Fibroblast of peridontal ligament (primary cell): ENCODE measurements around the gene PNLDC1.
"Not testable (repeated sequence)": the region's sequence is repeated elsewhere in the genome, so short reads cannot be mapped to it uniquely, and the experiment has no call there.

ENCODE experiments used
- DNase-seq: peaks from one replicate; pipeline ENCODE4 v3.0.0-alpha.2; 2010; ENCODE audit errors: extremely low read depth

The PNLDC1 gene

DNA sequence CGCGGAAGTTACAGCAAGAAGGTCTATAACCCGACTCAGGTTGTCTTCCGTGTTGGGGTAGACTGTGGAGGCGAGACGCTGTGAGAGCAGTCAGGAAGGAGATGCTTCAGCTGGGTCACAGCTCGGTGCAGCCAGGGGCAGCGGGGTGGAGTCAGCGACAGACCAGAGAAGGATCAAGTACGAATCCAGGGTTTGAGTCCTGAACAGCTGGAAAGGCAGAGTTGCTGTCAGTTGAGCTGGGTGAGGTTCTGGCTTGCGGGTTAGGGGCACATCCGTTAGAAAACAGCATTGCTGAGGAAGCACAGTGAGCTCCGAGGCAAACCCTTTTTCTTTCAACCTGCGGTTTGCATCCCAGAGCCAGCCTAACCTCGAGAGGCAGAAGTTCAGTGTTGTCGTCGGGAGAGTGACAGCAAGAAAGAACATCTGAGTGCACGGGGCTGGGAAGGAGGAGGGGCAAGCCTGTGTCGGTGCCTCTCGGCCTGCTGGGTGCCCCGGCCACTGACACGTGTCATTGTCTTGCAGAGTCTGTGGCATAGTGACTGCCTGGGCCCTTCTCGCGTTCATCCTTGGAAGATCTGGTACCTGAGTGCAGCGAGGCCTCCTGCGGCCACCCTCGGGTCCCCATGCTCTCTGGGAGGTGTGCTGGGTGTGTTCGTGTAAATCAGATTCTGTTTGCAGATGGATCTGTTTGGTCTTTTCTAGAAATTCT lies 20.0 kb downstream of the PNLDC1 start:
- DNase-seq: no peak

DNA sequence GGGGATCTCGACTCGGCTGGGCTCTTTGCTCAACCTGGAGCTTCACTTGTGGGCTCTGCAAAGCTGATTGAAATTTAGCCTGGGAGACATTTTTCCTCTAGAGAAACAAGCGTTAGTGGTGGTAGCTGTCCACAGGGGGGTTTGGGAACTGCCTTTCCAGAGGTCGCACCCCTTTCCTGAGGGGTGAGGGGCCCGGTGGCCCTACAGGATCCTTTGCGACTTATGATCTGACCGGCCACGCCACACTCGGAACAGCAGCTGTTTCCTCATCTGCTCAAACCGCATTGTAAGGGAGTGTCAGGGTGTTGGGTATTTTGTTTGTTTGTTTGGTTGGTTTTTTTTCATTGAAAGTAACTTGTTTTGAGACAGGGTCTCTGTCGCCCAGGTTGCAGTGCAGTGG lies 21.0 kb downstream of the PNLDC1 start:
- no peak for DNase-seq

DNA sequence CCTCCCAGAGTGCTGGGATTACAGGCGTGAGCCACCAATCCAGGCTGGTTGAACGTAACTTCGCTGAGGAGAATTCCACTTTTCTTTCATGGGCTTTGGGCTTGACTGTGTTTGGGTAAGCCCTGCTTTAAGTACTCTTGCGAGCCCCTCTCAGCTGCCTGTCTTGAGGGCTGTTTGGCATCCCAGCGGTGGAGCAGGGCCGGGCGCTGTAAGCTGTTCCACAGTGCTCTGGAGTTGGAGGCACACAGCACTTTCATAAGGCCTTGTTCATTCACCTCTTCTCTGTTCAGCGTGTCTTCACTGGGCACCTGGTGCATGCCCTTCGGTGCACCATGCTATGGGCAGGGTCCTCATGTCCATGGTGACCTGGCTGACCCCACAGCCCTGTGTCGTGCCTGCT lies 21.6 kb downstream of the PNLDC1 start:
- DNase-seq: no peak

DNA sequence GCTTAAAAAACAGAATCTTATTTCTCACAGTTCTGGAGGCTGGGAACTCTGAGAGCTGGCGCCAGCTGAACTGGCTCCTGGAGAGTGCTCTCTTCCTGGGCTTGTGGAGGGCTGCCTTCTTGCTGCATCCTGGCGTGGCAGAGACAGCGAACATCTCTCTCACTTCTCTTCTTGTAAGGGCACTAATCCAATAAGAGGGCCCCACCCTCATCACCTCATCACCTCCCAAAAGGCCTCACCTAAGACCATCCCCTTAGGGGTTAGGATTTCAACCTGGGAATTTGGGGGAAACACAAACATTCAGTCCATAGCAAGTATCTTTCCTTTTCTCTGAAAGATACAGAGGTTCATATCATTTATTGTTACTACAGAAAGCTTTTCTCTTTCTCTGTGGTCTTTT lies 23.9 kb downstream of the PNLDC1 start:
- no peak for DNase-seq

DNA sequence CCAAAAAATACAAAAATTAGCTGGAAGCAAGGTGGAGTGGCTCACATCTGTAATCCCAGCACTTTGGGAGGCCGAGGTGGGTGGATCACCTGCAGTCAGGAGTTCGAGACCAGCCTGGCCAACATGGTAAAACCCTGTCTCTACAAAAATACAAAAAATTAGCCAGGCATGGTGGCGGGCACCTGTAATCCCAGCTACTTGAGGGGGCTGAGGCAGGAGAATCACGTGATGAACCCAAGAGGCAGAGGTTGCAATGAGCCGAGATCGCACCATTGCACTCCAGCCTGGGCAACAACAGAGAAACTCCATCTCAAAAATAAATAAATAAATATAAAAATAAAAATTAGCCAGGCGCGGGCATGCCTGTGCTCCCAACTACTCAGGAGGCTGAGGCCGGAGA lies 24.6 kb downstream of the PNLDC1 start:
- DNase-seq: not testable (repeated sequence)

DNA sequence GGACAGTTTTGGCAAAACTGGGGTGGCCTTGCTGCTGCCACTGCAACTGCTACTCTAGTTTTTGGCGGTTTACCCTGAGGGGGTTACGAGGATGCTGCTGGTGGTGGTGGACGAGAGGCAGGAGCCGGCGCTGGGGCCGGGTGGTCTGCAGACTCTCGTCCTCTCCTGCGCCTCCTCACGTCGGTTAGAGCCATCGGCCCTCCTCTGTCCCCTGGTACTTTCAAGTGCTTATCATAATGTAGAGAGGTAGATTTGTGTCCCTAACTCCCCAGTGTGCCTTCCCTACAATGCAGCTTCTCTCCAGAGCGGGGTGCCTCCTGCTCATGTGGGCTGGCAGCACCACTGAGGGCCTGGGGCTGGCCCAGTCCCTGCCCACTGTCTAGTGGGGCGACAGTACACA lies 25.9 kb downstream of the PNLDC1 start:
- DNase-seq: no peak

DNA sequence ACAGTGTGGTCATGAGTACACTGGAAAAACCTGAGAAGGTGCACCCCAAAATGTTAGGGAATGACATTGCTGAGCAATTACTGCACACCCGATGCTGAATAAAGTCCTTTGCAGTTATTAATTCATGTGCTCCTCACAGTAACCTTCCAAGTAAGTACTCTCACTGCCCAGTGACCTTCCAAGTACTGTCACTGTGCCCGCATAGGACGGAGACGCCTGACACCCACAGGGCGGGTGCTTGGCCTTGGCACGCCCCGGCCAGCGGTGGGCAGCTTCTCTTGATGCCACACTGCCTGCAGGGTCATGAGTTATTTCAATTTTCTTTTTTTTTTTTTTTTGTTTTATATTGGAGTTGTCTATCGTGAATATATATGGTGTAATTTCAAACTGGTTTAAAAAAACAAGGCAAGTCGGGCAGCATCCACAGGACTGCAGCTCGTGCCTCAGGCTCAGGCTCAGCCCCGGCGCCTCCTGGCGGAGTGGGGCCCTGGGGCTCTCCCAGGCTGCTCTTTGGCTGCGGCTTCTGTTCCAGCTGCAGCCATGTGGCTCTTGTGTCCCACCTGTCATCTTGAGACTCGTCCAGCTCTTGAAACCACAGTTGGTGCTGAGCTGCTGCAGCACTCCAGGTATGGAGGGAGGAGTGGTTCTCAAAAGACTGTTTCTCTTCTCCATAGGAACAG lies 27.0 kb downstream of the PNLDC1 start:
- no peak for DNase-seq

DNA sequence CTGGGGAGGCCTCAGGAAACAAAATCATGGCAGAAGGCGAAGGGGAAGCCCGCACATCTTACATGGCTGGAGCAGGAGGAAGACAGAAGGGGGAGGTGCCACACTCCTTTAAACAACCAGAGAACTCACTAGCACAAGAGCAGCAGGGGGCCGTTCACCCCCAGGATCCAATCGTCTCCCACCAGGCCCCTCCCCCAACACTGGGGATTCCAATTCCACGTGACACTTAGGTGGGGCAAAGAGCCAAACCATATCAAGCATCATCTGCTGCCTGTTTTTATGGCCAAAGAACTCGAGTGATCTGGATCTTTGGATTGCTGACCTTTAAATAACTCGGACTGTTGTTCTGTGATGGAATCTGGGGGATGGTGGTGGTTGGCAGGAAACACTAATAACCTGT lies 28.0 kb downstream of the PNLDC1 start:
- DNase-seq: peak; percentile 27

DNA sequence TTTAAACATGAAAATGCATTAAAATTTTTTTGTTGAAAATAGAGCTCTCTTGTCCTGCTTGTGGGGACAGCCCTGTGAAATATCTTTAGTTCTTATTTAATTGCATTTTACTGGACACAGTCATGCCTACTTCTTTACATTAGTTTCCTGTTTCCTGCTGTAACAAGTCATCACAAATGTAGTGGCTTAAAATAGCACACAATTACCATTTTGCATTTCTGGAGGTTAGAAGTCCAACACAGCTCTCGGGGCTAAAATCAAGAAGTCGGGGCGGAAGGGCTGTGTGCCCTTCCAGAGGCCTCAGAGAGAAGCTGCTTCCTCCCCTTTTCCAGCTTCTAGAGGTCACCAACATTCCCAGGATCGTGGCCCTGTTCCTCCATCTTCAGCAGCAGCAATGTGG lies 29.4 kb downstream of the PNLDC1 start:
- DNase-seq: no peak

DNA sequence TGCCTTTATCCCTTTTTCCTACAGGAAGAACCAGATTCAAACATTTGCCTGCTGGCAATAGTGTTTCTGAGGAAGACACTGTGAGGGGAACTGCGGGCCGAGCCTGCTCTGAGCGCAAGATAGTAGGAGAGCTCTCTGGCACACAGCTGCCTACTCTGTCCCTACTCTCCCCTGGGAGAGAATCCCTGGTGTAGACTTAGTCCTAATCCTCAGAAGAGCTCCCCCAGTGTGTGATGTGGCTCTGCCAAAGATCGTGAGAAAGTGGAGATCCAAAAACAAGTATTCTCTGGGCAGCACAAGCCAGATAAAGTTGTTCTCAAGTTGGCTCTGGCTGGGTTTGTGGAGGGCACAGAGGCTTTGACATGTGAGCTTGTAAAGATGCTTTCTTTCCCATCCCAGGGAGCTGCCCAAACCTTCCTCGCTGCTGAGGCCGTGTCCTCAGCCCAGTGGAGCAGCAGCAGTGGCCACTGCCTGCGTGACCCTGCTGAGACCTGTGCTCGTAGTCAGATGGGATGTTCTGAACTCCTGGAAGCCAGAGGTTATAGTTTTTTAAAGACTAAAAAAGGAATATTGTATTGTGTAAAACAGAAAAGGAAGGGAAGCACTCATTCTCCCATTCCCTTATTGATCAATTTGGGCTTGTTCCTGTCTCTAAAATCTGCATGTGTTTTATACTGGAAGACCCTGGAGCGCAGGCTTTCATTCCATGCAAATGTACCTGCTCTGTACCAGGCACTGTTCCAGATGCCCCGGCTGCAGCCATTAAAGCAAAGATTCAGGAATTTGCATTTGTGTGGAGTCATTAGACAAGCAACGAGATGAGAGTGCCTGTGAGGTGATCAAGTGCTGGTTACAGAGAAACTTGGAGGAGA lies 30.7 kb downstream of the PNLDC1 start:
- no peak for DNase-seq

DNA sequence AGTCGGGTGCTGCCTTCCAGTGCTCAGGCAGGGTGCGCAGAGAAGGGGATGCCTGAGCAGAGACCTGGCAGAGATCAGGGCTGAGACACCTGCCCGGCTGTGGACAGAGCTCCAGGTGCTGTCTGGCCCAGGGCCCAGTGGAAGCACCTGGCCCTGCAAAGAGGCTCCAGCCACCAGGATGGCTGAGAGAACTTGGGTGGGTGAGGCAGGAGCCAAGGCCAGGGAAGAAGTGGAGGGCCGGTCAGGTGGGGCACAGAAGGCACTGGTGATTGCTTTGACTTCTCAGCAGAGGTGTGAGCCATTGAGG lies 31.2 kb downstream of the PNLDC1 start:
- no peak for DNase-seq

DNA sequence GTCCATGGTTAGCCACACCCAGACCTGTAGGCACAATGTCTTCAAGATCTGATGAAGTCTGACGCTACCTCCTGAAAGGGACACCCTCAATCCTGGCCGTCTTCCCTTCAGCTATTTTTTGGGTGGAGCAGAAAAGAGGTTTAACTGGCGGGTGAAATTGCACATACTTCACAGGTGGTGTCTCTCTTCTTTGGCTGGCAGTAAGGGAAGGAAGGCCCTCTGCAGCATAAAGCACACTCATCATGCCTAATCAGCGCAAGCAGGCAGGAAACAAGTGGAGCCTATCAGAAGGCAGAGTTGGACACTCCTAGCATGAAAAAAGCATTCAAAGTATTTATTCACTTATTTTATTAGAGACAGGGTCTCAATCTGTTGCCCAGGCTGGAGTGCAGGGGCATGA lies 32.9 kb downstream of the PNLDC1 start:
- no peak for DNase-seq

DNA sequence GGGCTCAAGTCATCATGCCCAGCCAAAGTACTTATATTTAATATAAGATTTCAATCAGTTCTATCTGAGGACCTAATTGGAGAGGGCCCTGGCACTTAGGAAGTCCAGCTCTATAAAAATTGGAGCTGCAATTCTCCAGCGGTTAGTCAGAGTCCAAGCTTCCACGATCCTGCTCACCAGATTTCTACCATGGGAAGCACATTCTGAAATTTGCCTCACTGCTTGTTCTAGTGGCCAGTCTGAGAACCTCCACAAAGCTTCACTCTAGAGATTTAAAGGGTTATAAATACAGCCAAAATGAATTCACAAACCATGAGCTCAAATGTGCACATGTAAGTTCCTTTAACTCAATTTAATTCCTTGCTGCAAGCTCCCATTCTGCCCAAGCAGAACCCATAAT lies 33.5 kb downstream of the PNLDC1 start:
- peak; percentile 60 for DNase-seq

DNA sequence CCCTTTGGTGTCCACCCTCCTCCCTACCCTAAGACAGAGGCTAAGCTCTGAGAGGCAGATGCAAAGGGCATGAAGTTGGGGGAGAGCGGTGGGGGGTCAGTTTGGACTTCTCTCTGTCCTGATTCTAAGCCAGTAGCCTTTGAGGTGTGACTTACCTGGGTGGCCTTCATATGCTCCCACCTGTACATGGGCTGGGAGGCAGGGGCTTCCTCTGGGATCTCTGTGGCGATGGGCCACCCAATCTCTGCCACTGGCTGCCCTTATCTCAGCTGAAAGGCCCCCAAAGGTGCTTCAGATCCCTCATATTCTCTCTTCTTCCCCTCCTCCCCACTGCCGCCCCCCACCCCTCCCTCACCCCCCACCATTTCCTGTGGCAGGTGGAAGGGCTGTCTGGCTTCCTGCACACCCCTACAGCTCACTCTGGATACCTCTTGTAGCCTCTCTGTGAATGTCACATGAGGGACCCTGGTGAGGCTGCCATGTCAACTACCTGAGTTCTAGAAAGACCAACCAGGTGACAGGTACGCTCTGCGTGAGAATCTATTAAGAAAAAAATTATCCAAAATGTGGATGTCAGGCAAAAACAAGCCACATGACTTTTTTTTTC lies 34.0 kb downstream of the PNLDC1 start:
- no peak for DNase-seq

DNA sequence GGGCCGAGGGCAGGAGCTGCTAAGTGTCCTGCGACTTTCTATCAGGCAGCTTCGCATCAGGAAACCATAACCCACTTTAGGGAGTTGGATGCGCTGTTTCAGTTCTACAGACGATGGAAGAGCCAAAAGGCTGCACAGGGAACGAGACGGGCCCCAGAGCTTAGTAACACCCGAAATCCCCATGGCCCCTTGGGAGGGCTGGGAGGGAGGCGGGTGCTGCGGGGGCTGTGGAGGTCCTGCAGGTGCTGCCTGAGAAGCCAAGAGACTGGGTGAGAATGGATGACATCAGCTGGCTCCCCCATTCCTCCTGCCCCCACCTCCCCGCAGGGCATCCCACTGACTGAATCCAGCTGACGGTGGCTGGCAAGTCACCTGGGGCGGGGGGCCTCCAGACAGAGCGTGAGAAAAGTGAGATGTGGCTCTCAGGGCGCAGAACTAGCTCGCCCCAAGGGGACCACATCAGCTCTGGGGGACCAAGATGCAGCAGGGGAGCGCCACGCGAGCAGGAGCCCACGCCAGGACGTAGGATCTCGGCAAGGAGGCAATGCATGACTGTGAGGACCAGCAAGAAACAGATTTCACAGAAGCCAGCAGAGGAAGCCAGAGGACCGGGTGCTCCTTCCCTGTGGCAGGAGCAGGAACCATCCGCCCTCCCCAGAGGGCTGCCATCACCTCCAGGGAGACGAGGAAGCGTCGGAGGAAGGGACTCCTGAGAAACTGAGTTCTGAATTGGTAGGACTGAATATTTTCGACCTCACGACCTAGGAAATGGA lies 36.8 kb downstream of the PNLDC1 start:
- DNase-seq: no peak

DNA sequence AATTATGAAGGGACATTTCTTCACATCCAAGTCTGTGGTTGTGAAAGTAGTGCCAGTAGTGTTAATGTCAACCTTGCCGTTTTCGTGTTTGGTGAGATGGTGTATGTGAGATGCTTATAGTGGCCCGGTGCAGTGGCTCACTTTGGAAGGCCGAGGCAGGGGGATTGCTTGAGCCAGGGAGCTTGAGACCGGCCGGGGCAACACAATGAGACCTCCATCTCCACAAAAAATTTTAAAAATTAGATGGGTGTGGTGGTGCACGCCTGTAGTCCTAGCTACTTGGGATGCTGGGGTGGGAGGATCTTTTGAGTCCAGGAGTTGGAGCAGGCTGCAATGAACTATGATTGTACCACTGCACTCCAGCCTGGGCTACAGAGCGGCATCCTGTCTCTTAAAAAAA lies 37.4 kb downstream of the PNLDC1 start:
- DNase-seq: no peak

DNA sequence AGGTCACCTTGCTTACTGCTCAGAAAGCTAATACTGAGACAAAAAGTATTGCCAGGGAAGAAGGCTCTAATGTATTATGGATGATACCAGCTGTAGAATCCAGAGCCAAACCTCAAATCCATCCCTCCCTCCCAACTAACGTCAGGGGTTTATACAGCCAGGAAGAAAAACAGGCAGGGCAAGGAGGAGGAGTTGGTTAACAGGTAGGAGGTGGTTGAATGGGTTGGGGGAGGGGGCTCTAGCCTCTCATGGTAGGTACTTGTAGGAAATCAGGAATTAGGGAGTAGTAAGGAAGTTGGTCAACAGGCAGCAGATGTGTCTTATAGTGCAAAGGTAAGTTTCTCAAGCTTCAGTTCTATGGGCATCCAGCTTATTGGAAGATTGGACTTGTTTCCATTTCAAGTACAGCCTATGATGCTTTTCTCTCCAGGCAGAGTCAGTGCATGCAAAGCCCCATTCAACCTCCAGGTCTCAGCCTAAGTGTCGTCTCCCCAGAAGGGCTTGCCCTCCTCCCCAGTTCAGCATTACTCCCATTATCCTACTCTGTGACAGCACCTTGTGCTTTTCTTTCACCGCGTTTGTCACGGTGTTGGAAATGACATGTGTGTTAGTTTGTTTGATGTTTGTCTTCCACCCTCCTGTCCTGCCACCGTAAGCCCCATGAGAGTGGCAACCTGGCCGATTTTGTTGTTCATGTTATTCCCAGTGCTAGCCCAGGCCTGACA lies 38.1 kb downstream of the PNLDC1 start:
- DNase-seq: no peak

DNA sequence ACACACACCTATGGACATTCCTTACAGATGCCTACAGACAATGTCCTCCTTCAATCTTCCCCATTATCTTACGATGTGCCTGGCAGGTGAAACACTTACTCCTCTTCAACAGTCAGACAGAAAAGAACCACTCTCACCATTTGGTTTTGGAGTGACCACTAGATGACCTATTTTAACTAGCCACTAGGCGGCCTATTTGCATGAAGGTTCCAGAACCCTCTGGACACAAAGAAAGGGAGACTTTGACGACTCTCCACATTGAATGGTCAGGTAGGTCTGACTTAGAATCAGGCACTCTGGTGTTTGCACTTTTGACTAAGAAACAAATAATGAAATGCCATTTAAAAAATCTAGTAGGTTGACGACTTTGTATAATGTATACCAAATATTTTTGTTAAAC lies 42.0 kb downstream of the PNLDC1 start:
- peak; percentile 7 for DNase-seq

DNA sequence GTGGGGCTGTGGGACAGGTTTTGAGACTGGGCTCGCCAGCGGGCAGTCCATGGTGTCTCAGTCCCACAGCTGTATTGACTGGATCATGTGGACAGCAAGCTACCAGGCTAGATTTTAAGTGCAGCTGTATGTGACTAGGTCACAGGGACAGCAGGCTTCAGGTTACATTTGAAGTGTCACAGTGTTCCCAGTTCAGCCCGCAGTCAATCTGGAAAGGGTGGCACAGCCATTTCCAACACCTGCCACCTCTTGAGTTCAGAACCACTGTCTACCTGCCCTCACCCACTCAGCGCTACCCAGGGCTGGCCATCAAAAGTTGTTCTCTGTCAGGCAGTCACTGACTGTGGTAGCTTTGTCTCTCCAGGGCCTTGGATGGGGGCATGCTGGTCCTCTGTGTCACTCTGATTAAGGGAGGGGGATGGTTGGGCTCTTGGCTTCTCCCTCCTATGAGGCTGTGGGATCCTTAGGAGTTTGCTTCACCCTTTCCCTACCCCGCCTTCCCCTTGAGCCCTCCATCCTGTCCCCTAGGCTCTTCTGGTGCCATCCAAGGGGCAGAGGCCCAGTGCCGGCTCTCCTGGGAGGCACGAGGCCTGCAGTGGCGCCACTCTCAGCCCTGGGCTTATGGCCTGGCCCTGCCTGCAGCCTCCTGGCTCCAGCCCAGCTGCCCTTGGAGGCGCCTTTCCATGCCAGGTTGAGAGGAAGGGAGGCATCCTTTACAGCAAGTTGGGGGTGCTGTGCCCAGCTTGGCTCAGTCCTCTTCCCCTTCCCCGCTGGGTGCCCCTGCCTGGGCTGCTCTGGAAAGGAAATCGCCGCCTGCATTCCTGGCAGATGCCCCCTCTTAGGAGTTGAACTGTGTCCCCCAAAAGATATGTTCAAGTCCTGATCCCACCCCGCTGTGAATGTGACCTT lies 44.9 kb downstream of the PNLDC1 start:
- DNase-seq: no peak

DNA sequence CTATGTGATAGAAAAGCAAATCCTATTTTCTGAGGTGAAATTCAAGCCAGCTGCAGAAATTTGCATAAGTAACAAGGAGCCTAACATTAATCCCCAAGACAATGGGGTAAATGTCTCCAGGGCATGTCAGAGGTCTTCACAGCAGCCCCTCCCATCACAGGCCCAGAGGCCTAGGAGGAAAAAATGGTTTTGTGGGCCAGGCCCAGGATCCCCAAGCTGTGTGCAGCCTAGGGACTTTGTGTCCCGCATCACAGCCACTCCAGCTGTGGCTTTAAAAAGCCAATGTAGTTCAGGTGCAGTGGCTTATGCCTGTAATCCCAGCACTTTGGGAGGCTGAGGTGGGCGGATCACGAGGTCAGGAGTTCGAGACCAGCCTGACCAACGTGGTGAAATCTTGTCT lies 48.5 kb downstream of the PNLDC1 start:
- DNase-seq: not testable (repeated sequence)
